GM10847 (cell line): ENCODE measurements around the gene BCAS4.

Source experiments
- POLR2A ChIP-seq: IDR thresholded peaks from 2 replicates; pipeline ENCODE4 v1.6.1; 2011; ENCODE audit not compliant: insufficient read length; ENCODE audit errors: extremely low read depth

Gene BCAS4

DNA sequence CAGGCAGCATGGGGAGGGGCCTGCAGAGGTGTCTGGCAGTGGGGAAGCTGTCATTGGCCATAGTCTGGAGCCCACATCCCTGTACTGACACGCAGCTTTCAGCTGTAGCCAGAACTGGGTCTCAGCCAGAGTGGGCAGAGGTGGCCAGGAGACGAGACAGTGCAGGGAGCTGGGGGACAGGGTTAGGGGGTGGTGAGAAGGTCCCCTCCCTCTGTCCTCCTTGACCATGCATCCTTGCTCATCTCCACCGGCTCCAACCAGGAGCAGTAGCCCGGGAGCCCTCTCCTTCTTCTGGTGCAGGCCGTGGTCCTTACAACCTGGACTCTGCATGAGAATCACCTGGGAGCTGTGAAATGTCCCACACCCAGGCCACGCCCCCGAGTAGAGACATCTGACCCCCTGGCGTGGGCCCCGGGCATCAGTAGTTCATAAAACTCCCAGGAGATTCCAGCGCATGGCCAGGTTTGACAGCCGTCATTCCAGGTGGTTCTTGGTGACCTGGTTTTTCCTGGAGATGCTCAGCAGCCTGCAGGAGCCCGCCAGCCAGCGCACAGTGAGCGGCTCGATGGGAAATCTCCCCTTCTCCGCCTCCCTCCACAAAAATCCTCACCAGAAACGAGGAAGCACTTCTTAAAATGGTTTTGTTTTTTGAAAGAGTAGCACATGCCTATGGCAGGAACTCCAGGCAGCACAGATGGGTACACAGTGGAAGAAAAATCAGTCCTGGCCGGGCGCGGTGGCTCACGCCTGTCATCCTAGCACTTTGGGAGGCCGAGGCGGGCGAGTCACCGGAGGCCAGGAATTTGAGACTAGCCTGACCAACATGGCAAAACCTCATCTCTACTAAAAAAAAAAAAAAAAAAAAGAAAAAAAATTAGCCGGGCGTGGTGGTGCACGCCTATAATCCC, 80.2 kb downstream of the BCAS4 start:
- TF ChIP-seq POLR2A: no peak

DNA sequence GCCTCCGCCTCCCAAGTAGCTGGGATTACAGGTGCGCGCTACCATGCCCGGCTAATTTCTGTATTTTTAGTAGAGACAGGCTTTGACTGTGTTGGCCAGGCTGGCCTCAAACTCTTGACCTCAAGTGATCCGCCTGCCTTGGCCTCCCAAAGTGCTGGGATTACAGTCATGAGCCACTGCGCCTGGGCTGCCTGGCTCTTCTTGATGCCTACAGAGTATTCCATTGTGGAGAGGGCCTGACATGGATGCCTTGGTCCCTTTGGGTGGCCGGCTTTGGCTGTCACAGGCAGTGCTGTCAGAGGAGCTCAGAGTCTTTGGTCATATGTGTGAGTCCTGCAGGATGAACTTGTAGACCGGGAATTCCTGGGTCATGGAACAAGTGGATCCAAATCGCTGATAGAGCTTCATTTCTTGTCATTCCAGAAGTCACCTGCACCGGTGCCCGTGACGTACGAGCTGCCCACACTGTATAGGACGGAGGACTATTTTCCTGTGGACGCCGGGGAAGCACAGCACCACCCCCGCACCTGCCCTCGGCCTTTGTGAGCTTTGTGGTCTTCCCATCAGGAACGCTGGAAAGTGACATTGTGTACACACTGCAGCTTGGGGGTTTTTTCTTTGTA, 81.3 kb downstream of the BCAS4 start:
- no peak for TF ChIP-seq POLR2A

DNA sequence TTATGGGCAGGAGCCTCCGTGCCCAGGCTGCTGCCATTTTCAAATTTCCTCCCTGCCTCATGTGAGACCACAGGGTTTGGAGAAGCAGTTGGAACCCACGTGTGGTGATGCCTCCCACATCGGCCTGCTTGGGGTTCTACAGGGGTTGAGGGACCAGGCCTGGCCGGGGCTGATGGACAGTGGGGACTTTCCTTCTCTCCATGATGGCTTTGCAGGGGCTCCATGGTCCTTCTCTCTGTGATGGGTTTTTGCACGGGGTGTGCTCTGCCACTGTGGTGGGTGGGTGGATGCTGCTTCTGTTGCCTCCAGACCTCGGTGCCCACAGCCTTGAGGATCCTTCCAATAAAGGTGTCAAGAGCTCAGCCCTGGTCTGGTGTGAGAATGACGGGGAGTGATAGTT, 82.0 kb downstream of the BCAS4 start:
- no peak for TF ChIP-seq POLR2A

DNA sequence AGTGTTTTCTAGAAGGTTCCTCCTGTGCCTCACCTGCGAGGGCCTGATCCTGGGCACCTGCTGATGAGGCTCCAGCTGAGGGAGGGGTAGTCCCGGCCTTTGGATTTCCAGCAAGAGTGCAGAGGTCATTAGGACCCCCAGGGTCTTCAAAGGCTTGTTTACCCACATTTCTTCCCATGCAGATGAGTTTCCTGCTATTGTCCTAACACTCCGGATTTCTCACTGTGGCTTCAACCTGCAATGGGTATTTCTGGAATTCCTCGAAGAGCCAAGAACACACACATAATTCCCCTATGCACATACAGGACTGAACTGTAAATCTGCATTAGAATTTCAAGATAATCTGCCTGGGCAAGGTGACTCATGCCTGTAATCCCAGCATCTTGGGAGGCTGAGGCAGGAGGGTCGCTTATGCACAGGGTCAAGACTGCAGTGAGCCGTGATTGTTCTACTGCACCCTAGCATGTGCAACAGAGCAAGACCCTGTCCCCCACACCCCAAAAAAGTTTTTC, 82.4 kb downstream of the BCAS4 start:
- TF ChIP-seq POLR2A: no peak

DNA sequence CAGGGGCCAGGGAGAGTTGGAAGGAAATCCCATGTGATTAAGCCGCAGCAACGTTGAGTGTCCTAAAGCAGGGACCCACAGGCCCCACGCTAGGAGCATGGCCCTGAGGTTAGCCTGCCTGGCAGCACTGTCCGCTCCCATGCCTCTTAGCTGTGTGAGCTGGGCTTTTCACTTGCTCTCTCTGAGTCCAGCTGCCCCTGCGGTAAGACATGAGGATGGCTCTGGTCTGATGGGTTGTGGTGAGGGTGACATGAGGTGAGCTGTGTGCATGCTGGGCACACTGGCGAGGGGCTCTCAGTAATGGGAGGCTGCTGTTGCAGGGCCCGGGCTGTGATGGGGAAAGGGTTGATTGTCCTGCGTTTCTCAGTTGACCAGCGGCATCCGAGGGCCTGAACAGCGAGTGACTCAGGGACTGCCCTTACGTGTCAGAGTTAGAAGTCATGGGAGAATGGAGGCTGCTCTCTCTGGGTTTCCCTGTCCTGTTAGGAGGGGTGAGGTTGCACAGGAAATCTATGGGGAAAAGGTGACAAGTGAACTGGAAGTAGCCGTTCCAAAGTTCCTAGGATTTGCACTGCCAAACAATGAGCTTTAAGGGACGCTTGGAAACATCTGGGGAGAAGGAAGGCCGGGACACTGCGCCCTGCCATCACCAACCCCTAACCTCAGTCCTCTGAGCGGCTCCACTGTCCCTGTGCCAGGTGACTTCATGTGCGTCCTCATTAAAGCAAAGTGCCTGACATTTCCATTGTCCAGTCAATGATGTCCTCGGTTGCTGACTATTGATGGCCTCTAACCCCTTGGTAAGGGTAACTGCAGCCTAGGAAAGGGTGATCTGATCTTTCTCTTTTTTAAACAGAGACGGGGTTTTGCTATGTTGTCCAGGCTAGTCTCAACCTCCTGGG, 85.0 kb downstream of the BCAS4 start:
- no peak for TF ChIP-seq POLR2A

DNA sequence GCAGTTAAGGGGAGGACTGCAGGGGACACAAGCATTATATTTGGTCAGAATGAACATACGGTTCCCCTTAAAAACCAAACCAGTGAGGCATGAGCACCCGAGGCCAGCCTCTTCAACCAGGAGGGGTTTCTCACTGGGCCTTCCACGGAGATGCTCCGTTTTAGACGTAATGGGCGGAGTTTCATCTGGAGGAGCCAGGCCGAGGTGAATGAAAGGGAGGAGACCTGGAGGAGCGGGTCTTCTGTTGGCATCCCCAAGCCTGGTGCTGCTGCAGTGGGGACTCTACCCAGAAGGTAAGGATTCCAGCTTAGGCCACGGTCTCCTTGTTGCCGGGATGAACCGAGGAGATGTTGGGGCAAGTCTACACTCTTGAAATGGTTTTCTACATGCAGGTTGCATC, 89.0 kb downstream of the BCAS4 start:
- no peak for TF ChIP-seq POLR2A

DNA sequence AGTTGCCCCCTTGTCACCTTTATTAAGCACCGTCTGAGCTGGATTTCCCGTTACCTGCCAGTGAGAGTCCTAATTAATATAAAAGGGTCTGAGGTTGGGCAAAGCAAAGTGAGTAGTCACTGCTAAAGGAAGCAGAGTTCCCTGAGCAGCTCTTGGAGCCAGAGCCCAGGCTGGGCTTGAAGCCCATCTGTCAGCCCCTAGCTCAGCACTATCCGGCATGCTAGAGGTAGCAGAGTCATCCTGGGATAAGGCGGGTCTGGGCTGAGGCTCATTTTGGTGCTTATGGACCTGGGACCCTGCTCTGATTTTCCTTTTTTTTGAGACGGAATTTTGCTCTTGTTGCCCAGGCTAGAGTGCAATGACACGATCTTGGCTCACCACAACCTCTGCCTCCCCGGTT, 90.2 kb downstream of the BCAS4 start:
- no peak for TF ChIP-seq POLR2A

DNA sequence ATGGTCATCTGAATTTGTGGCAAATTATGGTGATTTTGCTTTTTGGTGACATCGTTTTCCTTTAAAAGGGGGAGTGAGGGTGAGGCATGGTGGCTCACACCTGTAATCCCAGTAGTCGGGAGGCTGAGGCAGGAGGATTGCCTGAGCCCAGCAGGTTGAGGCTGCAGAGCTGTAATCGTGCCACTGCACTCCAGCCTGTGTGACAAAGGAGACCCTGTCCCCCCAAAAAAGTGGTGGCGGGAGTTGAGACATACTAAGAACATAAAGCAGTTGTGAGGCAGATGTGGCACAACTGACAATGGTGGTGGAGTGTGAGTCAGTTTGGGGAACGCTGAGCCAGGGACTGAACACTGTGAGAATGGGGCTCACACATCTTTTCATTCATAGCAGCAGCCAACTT, 90.9 kb downstream of the BCAS4 start:
- TF ChIP-seq POLR2A: no peak

DNA sequence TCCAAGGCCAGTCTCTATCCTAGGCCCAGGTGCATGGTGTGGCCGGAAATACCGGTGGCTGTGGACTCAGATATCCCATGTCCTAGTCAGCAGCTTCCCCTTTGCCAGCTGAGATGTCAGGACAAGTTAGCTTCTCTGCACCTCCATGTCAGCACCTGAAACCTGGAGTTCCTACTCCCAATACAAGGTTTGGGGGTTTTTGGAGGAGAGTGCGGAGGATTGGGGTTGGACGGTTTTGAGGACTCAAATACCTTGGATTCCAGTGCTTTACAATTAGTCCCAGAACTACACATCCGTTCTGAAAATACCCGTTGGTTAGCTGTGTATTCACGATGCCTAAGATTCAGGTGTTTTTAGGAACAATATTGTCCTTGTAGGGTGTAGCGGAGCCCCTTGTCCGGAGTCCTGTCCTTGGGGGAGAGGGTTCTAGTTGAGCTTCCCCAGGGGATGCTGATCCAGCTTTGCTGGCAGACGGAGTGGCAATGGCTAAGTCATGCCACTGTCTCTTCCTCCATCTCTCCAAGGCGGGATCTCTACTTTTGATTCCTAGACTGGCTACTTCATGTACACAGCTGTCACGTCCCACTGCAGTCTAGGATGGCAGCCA, 91.4 kb downstream of the BCAS4 start:
- TF ChIP-seq POLR2A: no peak

DNA sequence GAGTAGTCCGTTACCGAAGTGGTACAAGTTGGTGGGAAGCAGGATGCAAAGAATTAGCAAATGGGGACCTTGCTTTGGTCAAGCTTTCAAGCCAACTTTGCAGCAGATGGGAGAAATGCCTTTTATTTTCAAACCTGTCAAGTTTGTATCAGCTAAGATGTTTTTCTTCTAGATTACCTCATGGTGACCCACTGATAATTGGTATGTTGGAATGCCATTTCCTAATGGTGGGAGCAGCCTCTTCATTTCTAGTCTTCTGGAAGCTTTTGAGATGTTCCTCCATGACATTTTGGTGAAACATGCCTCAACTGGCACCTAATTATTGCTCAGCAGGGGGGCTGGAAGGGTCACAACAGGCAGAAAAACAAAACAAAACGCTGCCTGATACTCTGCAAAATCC, 92.7 kb downstream of the BCAS4 start:
- no peak for TF ChIP-seq POLR2A

DNA sequence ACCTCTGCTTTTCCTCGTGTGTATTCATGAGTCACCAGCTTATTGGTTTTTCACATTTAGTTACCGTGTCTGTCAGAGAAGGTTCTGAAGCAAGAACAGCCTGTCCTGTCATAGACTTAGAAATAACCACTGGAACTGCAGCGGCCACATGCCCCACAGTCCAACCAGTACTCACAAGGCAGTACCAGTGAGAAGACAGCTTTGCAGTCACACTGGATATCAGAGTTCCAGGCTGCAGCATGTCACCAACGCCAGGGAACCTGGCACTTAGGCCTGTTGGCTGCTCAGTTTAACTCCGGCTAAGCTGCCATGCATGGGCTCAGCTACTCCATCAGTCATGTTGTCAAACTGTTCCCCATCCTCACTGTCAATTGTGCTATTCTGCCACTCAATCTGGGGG, 96.3 kb downstream of the BCAS4 start:
- TF ChIP-seq POLR2A: no peak

DNA sequence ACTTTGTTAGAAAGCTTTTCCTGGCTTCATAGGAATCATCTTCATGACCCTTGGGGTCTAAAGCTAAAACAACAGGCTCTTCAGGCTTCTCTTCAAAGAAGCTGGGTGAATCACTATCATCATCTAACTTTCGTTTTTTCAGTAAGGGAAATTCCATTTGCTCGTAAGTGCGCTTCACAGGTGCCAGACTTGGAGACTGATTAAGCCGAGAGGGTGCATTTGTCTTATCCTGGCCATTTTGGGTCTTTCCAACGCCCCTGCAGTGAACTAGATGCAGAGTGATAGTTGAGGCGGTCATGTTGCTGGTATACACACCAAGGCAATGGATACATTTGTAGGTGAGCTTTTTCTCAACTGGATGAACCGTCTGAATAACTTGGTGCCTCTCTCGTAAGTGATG, 97.5 kb downstream of the BCAS4 start:
- no peak for TF ChIP-seq POLR2A

DNA sequence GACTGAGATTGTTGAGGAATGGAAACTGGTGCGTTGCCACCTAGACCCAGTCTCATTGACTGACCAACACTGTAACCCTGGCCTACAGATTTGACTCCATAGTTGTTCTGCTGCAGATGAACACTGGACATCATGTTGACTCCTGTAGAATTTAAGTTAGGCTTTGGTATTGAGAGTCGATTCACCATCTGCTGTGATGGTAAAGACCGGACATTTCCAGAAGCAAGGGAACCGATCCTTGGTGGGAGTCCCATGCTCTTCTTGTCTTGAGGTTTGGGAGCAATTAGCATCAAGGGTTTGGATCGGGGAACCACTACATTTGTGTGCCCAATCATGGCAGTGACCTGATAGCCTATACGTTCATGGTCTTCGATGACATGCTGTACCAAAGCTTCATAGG, 98.8 kb downstream of the BCAS4 start:
- TF ChIP-seq POLR2A: no peak

DNA sequence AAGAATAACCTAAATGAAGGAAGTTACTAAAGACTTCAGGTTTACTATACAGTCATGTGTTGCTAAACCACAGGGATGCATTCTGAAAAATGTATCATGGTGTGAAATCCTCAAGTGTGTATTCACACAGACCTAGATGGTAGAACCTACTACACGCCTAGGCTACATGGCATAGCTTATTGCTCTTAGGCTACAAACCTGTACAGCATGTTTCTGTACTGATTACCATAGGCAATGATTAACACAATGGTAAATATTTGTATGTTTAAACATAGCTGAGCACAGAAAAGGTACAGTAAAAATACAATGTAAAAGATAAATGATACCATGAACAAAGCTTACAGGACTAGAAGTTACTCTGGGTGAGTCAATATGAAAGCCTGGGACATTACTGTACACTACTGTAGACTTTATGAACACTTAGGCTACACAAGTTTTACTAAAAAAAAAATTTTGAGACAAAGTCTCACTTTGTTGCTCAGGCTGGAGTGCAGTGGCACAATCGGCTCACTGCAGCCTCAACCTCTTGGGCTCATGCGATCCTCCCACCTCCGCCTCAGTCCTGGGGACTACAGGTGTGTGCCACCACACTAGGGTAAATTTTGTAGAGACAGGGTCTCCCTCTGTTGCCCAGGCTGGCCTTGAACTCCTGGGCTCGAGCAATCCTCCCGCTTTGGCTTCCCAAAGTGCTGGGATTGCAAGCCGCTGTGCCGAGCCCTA, 100.4 kb downstream of the BCAS4 start:
- TF ChIP-seq POLR2A: no peak
